HPDE6-E6E7 (cell line): ENCODE data around the gene MCM7.

Experiments
- DNase-seq: peaks from one replicate; pipeline ENCODE4 v3.0.0; 2011; ENCODE audit warnings: missing footprints; ENCODE audit errors: extremely low spot score

Gene MCM7

GRCh38 chr7:100093925-100094486 is 7.2 kb downstream of the MCM7 start:
- DNase-seq: no peak

- DNase-seq: no peak
Observed at GRCh38 chr7:100093498-100093897, 7.7 kb downstream of the MCM7 start.

DNA sequence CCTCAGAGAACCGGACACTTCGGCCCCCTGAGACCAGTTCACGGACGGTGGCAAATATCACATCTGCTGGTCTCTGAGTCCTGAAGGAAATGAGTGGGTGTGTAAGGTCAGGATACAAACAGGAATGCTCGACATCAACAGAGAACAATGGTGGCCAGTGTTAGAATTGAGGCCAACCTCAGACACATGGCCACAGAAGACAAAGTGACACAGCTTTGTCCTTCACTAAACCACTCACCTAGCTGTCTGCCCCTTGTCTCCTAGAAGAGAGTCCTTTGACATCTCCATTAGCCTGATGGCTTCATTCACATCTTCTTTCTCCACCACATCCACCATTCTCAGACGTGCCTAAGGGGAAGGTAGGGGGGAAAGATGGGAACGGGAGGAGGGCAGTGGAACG is 8.1 kb downstream of the MCM7 start:
- no peak for DNase-seq

GRCh38 chr7:100091411-100092181 is 9.6 kb downstream of the MCM7 start:
- DNase-seq: no peak

DNA sequence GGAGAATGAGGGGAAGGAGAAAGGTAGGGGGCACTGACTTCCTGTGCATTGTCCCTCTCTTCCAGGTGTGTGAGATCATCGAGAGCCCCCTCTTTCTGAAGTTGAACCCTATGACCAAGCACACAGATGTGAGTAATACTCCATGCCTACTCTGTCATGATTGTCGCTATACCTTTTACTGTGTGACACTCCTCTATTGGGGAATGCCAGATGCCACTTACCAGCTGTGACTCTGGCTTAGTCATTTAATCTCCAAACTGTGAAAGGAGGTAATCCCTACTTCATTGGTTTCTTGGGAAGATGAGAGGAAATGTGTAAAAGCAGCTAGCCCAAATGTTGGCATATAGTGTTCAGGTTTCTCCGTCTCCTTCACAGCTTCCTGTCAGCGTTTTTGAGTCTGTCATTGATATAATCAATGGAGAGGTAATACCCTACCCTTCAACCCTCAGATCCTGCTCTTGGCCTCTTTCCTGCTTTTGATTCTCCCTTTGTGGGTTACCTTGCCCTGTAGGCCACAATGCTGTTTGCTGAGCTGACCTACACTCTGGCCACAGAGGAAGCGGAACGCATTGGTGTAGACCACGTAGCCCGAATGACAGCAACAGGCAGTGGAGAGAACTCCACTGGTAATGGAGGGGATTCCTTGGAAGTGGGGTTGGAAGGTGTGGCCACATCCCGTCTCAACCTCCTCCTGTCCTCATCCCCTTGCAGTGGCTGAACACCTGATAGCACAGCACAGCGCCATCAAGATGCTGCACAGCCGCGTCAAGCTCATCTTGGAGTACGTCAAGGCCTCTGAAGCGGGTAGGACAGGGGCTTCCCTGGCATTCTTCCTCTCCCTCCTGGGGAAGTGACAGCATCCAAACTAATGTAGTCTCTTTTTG is 10.4 kb downstream of the MCM7 start:
- no peak for DNase-seq

- DNase-seq: no peak
Observed at GRCh38 chr7:100089458-100090196, 11.6 kb downstream of the MCM7 start.

- no peak for DNase-seq
Observed at GRCh38 chr7:100088621-100089457, 12.4 kb downstream of the MCM7 start, which contains the start of gene COPS6. Gene COPS6 (plus strand): TSS chr7:100088969. CDS start chr7:100088991, 22 bp downstream.

- DNase-seq: no peak
Observed at GRCh38 chr7:100088095-100088620, 13.0 kb downstream of the MCM7 start.

- no peak for DNase-seq
Observed at GRCh38 chr7:100087055-100087750, 14.0 kb downstream of the MCM7 start.

DNA sequence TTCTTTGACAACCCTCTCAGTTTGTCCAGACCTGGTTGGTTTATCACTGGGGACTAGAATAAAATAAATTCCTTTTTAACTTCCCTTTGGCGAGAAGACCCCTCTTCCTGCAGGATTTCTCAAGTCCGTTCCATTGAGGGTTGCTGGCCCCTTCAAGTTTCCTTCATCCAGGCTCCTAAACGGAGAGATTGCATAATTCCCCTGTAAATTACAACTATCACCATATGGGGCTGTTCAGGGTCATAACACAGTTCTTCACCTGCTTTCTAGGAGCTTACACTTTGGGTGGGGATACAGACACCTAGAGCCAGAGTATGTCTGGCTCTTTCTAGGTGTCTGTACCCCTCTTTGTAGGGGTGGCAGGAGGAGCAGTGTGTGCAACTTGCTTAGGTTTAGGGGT is 15.7 kb downstream of the MCM7 start:
- no peak for DNase-seq

GRCh38 chr7:100082978-100083377 is 18.2 kb downstream of the MCM7 start:
- DNase-seq: no peak

GRCh38 chr7:100081535-100082102 is 19.6 kb downstream of the MCM7 start, which contains the start of gene ZNF3:
Gene ZNF3 (minus strand): TSS chr7:100081723. CDS start chr7:100077357, 4,366 bp downstream.
- DNase-seq: peak; percentile 95

DNA sequence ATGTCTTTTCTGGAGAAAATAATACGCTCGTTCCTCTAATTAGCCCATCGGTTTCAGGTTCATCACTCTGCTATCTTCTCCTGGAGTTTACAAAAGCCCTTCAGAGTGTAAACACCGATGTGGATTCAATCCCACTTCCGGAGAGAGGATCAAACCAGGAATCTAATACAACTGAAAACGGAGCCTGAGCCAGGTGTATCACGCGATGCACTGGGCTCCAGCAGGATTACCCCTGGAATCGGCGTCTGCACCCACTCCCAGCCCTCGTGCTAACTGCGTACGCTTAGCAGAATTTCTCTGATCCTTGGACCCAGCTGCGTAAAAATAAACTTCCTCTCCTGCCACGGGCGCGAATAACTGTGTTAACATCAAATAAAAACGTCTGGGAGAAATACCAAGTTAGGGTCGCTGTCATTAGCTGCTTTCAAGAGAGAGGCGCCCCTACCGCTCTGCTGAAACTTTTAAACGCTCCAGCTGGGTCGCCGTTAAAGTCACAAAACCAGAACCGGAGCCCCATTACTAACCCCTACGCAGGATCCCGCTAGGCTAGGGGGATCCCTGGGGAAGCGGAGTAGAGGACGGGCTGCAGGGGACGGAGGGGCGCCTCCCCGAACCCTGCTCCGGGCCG is 20.2 kb downstream of the MCM7 start:
- no peak for DNase-seq

- DNase-seq: no peak
Observed at GRCh38 chr7:100079024-100079560, 22.1 kb downstream of the MCM7 start.

DNA sequence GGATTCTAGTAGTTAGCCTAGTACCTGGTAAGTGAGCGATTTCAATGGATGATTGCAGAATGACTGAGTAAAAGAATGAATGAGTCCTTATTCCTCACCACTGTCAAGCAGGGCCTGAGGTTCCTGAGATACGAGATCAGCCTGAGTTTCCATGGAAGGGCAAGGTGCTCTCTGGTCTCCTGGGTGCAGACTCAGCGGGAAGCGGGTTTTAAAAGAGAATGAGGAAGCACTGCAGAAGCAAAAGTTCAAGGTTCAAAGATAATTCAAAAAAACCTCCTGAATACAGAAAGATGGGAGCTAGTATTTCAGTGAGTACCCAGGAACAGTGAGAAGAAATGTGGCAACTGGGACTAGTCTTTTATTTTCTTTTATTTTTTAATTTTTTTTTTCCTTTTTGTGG is 24.0 kb downstream of the MCM7 start:
- DNase-seq: no peak

GRCh38 chr7:100075418-100075817 is 25.8 kb downstream of the MCM7 start:
- DNase-seq: no peak

GRCh38 chr7:100074841-100075240 is 26.4 kb downstream of the MCM7 start:
- no peak for DNase-seq

GRCh38 chr7:100072462-100072861 is 28.7 kb downstream of the MCM7 start:
- no peak for DNase-seq
